Nephron (organoid): ENCODE results near the gene USO1.

Source experiments
- H3K27ac Mint-ChIP-seq, 3 experiments: 2 replicates each; pipeline ENCODE4 v1.8.0; 2020; ENCODE audit warnings: mixed read lengths in 3 of 3, mild to moderate bottlenecking in 2 of 3, moderate library complexity in 1 of 3
- H3K27me3 Mint-ChIP-seq: 2 replicates; pipeline ENCODE4 v1.8.0; 2021; ENCODE audit warnings: low read depth, mild to moderate bottlenecking, moderate library complexity, mixed read lengths
- H3K36me3 Mint-ChIP-seq: 2 replicates; pipeline ENCODE4 v1.8.0; 2020; ENCODE audit warnings: low read depth, mixed read lengths
- H3K4me1 Mint-ChIP-seq: 2 replicates; pipeline ENCODE4 v1.8.0; 2020; ENCODE audit warnings: mixed read lengths
- H3K4me3 Mint-ChIP-seq, 3 experiments: 2 replicates each; pipeline ENCODE4 v1.8.0; 2020; ENCODE audit warnings: mild to moderate bottlenecking in 3 of 3, mixed read lengths in 3 of 3, moderate library complexity in 2 of 3
- H3K9me3 Mint-ChIP-seq: 2 replicates; pipeline ENCODE4 v1.8.0; 2020; ENCODE audit warnings: mixed read lengths
- CTCF ChIP-seq, 3 experiments: fragments of 200-600 bp; sonication (generic); IDR thresholded peaks; one replicate each; pipeline ENCODE4 v1.5.0; 2021; ENCODE audit warnings: antibody characterized with exemption in 3 of 3; ENCODE audit not compliant: unreplicated experiment in 3 of 3

The USO1 gene

GRCh38 chr4:75769036-75769435 is 44.7 kb downstream of the USO1 start:
- H3K9me3 Mint-ChIP-seq = no peaks in the 10 kb centered on the region
- no peaks in the 10 kb centered on the region for H3K4me1 Mint-ChIP-seq

GRCh38 chr4:75771607-75772006 is 47.2 kb downstream of the USO1 start:
- peaks cover 10% of the 10 kb centered on the region for H3K9me3 Mint-ChIP-seq

More at GRCh38 chr4:75769036-75769435, 44.7 kb downstream of the USO1 start:
- Mint-ChIP-seq H3K27ac (no peak overlapping the region), H3K27me3 (no peaks in the 10 kb centered on the region), H3K4me3 (no peak overlapping the region), H3K36me3 (peaks cover 49% of the 10 kb centered on the region)
- TF ChIP-seq CTCF (IDR thresholded peaks at IDR 0.05; ENCODE audit: unreplicated experiment in 3 of 3) = no peak

GRCh38 chr4:75777589-75777988 is 53.2 kb downstream of the USO1 start:
- TF ChIP-seq CTCF (IDR thresholded peaks at IDR 0.05; ENCODE audit: unreplicated experiment in 3 of 3) = no peak
- no peaks in the 10 kb centered on the region for H3K4me1 Mint-ChIP-seq
- peaks cover 73% of the 10 kb centered on the region for H3K36me3 Mint-ChIP-seq
- no peak overlapping the region for H3K4me3 Mint-ChIP-seq
- H3K9me3 Mint-ChIP-seq = peaks cover 10% of the 10 kb centered on the region
- H3K27ac Mint-ChIP-seq = no peak overlapping the region
- no peaks in the 10 kb centered on the region for H3K27me3 Mint-ChIP-seq

More at GRCh38 chr4:75771607-75772006, 47.2 kb downstream of the USO1 start:
- Mint-ChIP-seq H3K4me1 (no peaks in the 10 kb centered on the region), H3K27me3 (no peaks in the 10 kb centered on the region), H3K4me3 (no peak overlapping the region), H3K27ac (no peak overlapping the region), H3K36me3 (peaks cover 68% of the 10 kb centered on the region)
- no peak for TF ChIP-seq CTCF (IDR thresholded peaks at IDR 0.05; ENCODE audit: unreplicated experiment in 3 of 3)

- Mint-ChIP-seq H3K4me3 (no peak overlapping the region), H3K27me3 (no peaks in the 10 kb centered on the region), H3K4me1 (no peaks in the 10 kb centered on the region), H3K27ac (peak overlapping the region; percentile 9 to 24 (median 15)), H3K36me3 (peaks cover 75% of the 10 kb centered on the region), H3K9me3 (peaks cover 10% of the 10 kb centered on the region)
- TF ChIP-seq CTCF (IDR thresholded peaks at IDR 0.05; ENCODE audit: unreplicated experiment in 3 of 3) = no peak
Observed at GRCh38 chr4:75779105-75779757, 54.9 kb downstream of the USO1 start.

- peaks cover 1% of the 10 kb centered on the region for H3K4me1 Mint-ChIP-seq
- no peaks in the 10 kb centered on the region for H3K9me3 Mint-ChIP-seq
- TF ChIP-seq CTCF (IDR thresholded peaks at IDR 0.05; ENCODE audit: unreplicated experiment in 3 of 3) = no peak
- H3K4me3 Mint-ChIP-seq = no peak overlapping the region
- no peaks in the 10 kb centered on the region for H3K27me3 Mint-ChIP-seq
- H3K36me3 Mint-ChIP-seq = peaks cover 59% of the 10 kb centered on the region
- no peak overlapping the region for H3K27ac Mint-ChIP-seq
Observed at GRCh38 chr4:75781305-75781704, 56.9 kb downstream of the USO1 start.

GRCh38 chr4:75786526-75786925 is 62.1 kb downstream of the USO1 start:
- H3K36me3 Mint-ChIP-seq = peaks cover 42% of the 10 kb centered on the region
- H3K27me3 Mint-ChIP-seq = no peaks in the 10 kb centered on the region
- H3K4me1 Mint-ChIP-seq = peaks cover 6% of the 10 kb centered on the region
- no peaks in the 10 kb centered on the region for H3K9me3 Mint-ChIP-seq
- H3K4me3 Mint-ChIP-seq = no peak overlapping the region
- H3K27ac Mint-ChIP-seq = peak overlapping the region; percentile 88 to 93 (median 88)
- TF ChIP-seq CTCF (IDR thresholded peaks at IDR 0.05; ENCODE audit: unreplicated experiment in 3 of 3) = no peak
